Thyroid gland (tissue), 4 donors: ENCODE results near the gene TUBE1.

Source experiments
- POLR2A ChIP-seq, 2 donors: fragments of 450-650 bp; IDR thresholded peaks; one replicate each; pipeline ENCODE4 v1.6.1; 2017; ENCODE audit warnings: antibody characterized with exemption in 2 of 2, mild to moderate bottlenecking in 2 of 2, moderate library complexity in 1 of 2
- TF ChIP-seq, protein P1 (sequence below), 6 experiments: fragments of 200-600 bp in 3 of 6; fragments of 450-650 bp in 3 of 6; sonication (generic) in 3 of 6; IDR thresholded peaks; one replicate each; pipeline ENCODE4 v1.5.1; 2016 to 2019; ENCODE audit warnings: antibody characterized with exemption in 6 of 6, mild to moderate bottlenecking in 2 of 6, inconsistent platforms in 1 of 6, moderate library complexity in 1 of 6

DNA sequence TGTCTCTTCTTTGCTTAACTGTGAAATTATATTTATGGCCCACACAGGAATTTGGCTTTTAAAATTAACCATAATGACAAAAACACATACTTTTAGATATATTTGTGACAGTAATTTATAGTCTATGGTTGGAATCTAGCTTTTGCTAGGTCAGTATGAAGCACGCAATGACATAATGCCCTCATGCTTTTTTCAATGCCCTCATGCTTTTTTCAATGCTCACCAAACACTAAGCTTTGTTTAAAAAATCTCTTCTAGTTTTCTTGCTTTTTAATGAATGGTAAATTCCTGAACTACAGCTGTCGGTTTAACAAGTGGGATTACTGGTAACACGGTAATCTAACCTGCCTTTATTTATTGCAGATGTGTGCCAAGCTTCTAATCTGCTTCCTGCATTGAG is 20.7 kb downstream of the TUBE1 start:
- TF ChIP-seq, protein P1, sequence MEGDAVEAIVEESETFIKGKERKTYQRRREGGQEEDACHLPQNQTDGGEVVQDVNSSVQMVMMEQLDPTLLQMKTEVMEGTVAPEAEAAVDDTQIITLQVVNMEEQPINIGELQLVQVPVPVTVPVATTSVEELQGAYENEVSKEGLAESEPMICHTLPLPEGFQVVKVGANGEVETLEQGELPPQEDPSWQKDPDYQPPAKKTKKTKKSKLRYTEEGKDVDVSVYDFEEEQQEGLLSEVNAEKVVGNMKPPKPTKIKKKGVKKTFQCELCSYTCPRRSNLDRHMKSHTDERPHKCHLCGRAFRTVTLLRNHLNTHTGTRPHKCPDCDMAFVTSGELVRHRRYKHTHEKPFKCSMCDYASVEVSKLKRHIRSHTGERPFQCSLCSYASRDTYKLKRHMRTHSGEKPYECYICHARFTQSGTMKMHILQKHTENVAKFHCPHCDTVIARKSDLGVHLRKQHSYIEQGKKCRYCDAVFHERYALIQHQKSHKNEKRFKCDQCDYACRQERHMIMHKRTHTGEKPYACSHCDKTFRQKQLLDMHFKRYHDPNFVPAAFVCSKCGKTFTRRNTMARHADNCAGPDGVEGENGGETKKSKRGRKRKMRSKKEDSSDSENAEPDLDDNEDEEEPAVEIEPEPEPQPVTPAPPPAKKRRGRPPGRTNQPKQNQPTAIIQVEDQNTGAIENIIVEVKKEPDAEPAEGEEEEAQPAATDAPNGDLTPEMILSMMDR (IDR thresholded peaks at IDR 0.05) = no peak
- TF ChIP-seq POLR2A (IDR thresholded peaks at IDR 0.05) = no peak
